Mucosa of descending colon (tissue), 3 donors: Measurements from ENCODE around the gene KEL. TPM values are rescaled to one million over a fixed set of nuclear protein-coding genes. Genes with fewer than 3 reads are reported as not detected.

Experiments
- ATAC-seq: fragments of 200-7000 bp; cut with Tn5 transposase; one replicate; pipeline ENCODE4 v1.9.1; 2020; ENCODE audit warnings: mild to moderate bottlenecking, moderate library complexity
- DNase-seq, 3 donors: peaks; one replicate each; pipeline ENCODE4 v3.0.0-alpha.2; 2020
- H3K36me3 ChIP-seq: fragments of 200-600 bp; one replicate; pipeline ENCODE4 v1.8.0; 2021; ENCODE audit warnings: low read depth, mild to moderate bottlenecking
- H3K4me1 ChIP-seq: fragments of 200-600 bp; one replicate; pipeline ENCODE4 v1.8.0; 2021; ENCODE audit warnings: low read depth, mild to moderate bottlenecking
- H3K4me3 ChIP-seq: fragments of 200-600 bp; one replicate; pipeline ENCODE4 v1.8.0; 2021; ENCODE audit warnings: mild to moderate bottlenecking
- H3K9me3 ChIP-seq: fragments of 200-600 bp; one replicate; pipeline ENCODE4 v1.8.0; 2021; ENCODE audit warnings: mild to moderate bottlenecking
- intact Hi-C, 2 donors: fragments of 100-400 bp; cut with DNase I in 1 of 2; cut with micrococcal nuclease in 1 of 2; formaldehyde crosslinking; loops; one replicate each; pipeline versions ENCODE4 v1.11.0 to v1.11.1; 2022; cut with DNase I, micrococcal nuclease
- total RNA-seq, 3 donors: library from RNA; stranded (reverse); fragmentation: NEBNext Ultra II Directional in 2 of 3; extraction: Animal tissue kit (Norgen Biotek cat#: 25700) in 2 of 3; gene quantifications; one replicate each; pipeline versions ENCODE4 v1.2.1 to v1.2.4, GENCODE V29; 2021 to 2023
- TF ChIP-seq, protein P1 (sequence below): fragments of 200-600 bp; IDR thresholded peaks from one replicate; pipeline ENCODE4 v1.8.0; 2022; ENCODE audit warnings: antibody characterized with exemption, mild to moderate bottlenecking
- donor health status: DM: no; HTN: no; CAD: no; lungs with moderate emphysema.
- donor health status: DM: no; HTN: no; CAD: no.
- donor health status: DM: no; HTN: yes; CAD: no.

Gene KEL
- total RNA-seq, 3 donors from 2014 or later, result 0.55 TPM; not detected in 2

DNA sequence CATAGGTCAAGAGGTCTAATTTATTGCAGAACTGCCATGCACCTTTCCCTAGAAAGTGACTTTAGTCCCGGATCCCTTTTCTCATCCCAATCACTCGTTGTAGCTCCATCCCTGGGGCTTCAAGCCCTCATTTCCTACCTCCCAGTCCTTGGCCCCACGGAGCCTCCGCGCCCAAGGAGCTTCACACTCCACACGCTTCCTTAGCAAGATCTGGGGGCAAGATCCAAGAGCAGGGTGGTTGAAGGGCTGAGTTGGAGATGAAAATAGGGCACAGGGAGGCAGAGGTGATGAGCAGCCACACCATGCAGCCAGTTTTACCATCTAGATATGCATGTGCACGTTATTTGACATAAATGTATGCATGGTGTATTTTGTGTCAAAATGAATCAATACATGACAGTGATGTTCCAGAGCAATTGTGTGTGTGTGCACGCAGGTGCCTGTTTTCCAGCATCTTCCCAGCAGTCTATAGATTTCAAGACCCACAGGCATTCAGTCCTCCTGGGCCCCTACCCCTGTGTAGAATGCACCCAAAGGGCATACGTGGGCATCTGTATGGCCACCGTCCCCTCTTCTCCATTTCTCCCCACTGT lies 70.6 kb downstream of the KEL start:
- Histone ChIP-seq H3K4me1 (no peaks in the 10 kb centered on the region), H3K4me3 (no peak overlapping the region), H3K9me3 (no peaks in the 10 kb centered on the region), H3K36me3 (no peaks in the 10 kb centered on the region)
- DNase-seq (no peak), ATAC-seq (no peak)
- TF ChIP-seq, protein P1, sequence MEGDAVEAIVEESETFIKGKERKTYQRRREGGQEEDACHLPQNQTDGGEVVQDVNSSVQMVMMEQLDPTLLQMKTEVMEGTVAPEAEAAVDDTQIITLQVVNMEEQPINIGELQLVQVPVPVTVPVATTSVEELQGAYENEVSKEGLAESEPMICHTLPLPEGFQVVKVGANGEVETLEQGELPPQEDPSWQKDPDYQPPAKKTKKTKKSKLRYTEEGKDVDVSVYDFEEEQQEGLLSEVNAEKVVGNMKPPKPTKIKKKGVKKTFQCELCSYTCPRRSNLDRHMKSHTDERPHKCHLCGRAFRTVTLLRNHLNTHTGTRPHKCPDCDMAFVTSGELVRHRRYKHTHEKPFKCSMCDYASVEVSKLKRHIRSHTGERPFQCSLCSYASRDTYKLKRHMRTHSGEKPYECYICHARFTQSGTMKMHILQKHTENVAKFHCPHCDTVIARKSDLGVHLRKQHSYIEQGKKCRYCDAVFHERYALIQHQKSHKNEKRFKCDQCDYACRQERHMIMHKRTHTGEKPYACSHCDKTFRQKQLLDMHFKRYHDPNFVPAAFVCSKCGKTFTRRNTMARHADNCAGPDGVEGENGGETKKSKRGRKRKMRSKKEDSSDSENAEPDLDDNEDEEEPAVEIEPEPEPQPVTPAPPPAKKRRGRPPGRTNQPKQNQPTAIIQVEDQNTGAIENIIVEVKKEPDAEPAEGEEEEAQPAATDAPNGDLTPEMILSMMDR, result no peak
- intact Hi-C loops, result no loop called here

Other genes with a start within 250 kb of the KEL start
- gene PRSS1, start 212.9 kb downstream of the KEL start, total RNA-seq, result not detected
- gene PRSS2, start 191.4 kb downstream of the KEL start, total RNA-seq, result not detected
- gene EPHB6, start 107.3 kb downstream of the KEL start, total RNA-seq, result 1 to 10 TPM; 1.2 to 8.7 (median 2.6) TPM
- gene TRPV6, start 76.6 kb downstream of the KEL start, total RNA-seq, result under 1 TPM; 0.35 to 0.55 (median 0.44) TPM
- gene TRPV5, start 28.6 kb downstream of the KEL start, total RNA-seq, result not detected
- not detected for gene LLCFC1, start 22.9 kb downstream of the KEL start, total RNA-seq
- not detected for gene OR9A2, start 64.8 kb upstream of the KEL start, total RNA-seq
- not detected for gene OR6V1, start 90.0 kb upstream of the KEL start, total RNA-seq
- gene PIP, start 169.7 kb upstream of the KEL start, total RNA-seq, result not detected
- gene TAS2R39, start 221.1 kb upstream of the KEL start, total RNA-seq, result not detected